ENCODE measurements around the gene CCNB3. TPM values are rescaled to one million over a fixed set of nuclear protein-coding genes. Genes with fewer than 3 reads are reported as not detected.
"Not testable (repeated sequence)": the region's sequence is repeated elsewhere in the genome, so short reads cannot be mapped to it uniquely, and the experiment has no call there.

The CCNB3 gene
- 2.3 TPM for polyA plus RNA-seq (ENCODE audit: insufficient read length)

- DNase-seq (ENCODE audit: low read depth), result peak; percentile 55
These were observed at the start of gene CCNB3 for GRCh38 chrX:50204364-50204899. TSS of gene CCNB3 (plus strand) at chrX:50204765. CDS start at chrX:50285164, 80,399 bp downstream.

- DNase-seq (ENCODE audit: low read depth), result no peak
These were observed 46.9 kb upstream of the CCNB3 start for GRCh38 chrX:50157545-50158135.

DNA sequence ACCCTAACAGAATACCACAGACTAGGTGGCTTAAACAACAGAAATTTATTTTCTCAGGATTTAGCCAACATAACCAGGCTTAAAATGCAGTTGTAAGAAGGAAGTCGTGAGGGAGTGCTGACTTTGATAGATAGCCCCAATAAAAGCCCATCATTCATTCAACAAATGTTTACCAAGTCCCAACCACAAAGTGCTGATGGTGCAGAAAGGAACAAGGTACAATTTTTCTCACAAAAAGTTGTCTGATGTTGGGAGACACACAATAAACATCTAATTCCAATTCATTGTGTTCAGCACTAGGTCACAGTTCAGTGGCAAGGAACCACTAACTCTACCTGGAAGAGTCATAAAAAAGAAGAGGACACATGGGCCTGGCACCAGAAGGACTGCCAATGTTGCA lies 46.0 kb upstream of the CCNB3 start:
- no peak for DNase-seq (ENCODE audit: low read depth)

GRCh38 chrX:50161127-50161526 lies 43.4 kb upstream of the CCNB3 start:
- DNase-seq (ENCODE audit: low read depth), result no peak

- DNase-seq (ENCODE audit: low read depth), result no peak
These were observed 38.8 kb upstream of the CCNB3 start for GRCh38 chrX:50165727-50166126.

- no peak for DNase-seq (ENCODE audit: low read depth)
These were observed 37.2 kb upstream of the CCNB3 start for GRCh38 chrX:50167366-50167765.

DNA sequence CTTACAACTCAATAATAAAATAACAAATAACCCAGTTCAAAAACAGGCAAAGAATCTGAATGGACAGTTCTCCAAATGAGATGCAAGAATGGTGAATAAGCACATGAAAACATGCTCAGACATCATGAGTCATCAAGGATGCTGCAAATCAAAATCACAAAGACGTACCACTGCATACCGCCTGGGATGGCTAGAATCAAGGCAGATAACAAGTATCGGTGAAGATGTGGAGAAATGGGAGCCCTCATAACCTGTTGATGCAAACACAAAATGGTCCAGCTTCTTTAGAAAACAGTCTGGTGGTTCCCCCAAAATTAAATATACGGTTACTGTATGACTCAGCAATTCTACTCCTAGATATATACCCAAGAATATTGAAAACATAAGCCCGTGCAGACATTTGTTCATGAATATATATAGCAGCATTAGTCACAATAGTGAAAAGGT lies 36.3 kb upstream of the CCNB3 start:
- DNase-seq (ENCODE audit: low read depth), result no peak

DNA sequence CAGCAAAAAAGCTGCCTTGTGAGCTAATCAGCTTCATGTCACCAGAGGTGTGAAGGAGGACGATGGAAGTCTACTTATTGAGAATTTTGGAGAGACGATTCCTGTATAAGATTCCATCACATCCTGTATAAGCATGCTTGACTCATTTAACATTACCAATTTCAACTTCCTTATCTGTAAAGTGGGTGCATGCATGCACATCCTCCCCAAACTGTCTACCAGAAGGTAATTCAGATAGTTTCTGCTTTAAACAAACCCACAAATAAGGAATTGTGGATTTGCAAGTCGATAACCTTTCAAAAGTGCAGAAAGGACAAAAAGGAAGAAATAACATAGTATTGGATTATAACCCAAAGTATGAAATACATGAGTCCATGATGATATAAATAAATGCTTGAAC lies 34.8 kb upstream of the CCNB3 start:
- no peak for DNase-seq (ENCODE audit: low read depth)

- no peak for DNase-seq (ENCODE audit: low read depth)
These were observed 24.3 kb upstream of the CCNB3 start for GRCh38 chrX:50180073-50180940.

DNA sequence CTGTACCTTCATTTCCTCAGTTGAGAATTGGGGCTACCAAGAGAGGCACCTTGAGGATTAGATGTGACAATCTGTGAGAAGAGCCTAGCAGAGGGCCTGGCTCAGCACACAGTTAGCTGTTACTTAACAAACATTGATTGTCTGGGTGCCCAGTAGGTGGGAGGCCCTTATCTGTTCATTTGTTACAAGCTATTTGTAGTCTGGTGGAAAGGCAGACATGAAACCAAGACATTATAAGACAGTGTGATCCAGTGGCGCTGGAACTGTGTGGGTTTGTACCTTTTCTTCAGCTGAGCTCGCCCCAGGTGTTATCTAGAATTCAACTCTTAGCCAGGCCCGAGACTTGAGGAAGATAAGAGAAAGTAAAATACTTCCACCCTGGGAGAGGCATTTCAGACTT lies 20.7 kb upstream of the CCNB3 start:
- DNase-seq (ENCODE audit: low read depth), result no peak

DNA sequence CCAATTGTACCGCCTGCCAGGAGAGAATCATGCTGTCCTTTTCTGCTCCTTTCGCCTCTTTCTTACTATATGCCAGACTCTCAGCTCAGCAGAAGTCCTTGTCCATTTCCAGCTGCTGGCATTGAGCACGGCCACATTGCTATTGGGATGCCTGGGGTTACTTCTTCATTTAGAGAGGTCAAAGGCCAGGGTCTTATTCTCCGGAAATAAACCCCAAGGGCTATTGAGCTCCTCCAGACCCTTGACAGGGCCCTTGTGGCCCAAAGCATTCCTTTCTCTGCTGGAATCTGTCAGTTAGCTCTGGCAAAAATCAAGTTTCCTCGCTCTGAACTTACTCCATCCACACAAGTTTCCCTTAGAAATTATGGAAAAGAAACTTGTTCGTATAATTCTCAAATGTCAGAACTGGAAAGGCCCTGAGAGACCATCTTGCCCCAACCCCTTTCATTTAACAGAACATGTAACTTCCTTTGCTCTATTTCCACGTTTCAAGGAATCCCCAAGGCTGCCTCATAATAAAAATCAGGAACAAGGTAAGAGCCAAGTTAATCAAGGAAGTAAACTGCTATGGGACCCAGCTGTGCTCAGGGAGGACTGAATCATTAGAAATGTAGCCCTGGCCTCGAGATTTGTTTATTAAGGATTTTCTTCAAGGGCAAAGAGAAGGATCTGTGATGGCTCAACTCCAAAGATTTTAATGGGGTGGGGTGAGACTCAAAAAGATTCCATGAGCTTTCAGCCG lies 15.5 kb upstream of the CCNB3 start:
- DNase-seq (ENCODE audit: low read depth), result no peak

DNA sequence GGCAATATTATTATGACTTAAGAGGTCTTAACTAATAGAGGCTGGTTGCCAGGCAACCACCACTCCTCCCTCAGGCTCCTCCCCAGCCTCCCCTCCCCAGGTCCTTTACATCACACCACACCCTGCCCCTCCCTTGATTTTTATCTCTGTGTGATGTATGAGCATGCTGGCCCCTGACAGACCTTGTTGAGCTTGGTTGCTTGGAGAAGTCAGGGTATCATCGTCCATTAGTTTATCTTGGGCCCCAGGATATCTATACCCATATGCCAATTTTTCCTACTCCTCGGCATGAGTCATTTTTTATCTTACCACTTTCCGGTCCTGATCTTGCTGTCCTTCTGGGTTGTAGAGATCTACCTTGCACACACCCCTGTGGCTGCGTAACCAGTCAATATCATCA lies 6.2 kb upstream of the CCNB3 start:
- no peak for DNase-seq (ENCODE audit: low read depth)

GRCh38 chrX:50200907-50201306 lies 3.7 kb upstream of the CCNB3 start, which contains the start of gene AKAP4:
TSS of gene AKAP4 (minus strand) at chrX:50201007. CDS start at chrX:50200889, 118 bp downstream.
- DNase-seq (ENCODE audit: low read depth), result no peak

DNA sequence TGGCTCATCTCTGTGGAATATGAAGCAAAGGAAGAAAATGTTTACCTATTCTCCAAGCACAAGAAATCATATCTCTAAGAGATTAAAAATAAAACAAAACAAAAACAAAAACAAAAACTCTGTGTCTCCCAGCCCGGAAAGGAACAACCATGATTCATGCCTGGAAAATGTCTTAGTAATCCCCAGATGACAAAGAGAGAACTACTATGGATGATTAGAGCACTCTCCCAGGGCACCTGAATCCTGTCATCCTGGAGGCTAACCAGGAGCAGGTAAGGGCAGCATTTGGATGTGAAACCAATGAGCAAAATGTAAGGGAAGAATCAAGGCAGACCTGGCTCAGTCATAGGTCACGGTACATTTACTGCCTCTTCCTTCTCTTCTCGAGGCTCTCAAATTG lies 2.0 kb upstream of the CCNB3 start:
- no peak for DNase-seq (ENCODE audit: low read depth)

- no peak for DNase-seq (ENCODE audit: low read depth)
These were observed 2.2 kb downstream of the CCNB3 start for GRCh38 chrX:50206753-50207152.

DNA sequence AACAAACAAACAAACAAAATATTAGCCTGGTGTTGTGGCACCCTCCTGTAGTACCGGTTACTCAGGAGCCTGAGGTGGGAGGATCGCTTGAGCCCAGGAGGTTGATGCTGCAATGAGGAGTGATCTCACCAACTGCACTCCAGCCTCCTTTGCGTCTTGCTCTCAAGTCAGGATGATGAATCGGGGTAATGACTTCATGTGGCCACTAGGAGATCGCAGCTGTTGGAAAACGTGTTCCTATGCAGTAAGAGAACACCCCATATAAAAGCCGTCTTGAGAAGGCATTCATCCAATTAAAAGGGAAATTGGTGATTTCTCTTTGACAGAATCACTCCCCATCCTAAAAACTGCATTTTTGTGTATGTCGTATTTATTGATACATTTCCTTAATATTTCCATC lies 6.9 kb downstream of the CCNB3 start:
- DNase-seq (ENCODE audit: low read depth), result no peak

GRCh38 chrX:50281253-50281652 lies 76.7 kb downstream of the CCNB3 start:
- no peak for DNase-seq (ENCODE audit: low read depth)

DNA sequence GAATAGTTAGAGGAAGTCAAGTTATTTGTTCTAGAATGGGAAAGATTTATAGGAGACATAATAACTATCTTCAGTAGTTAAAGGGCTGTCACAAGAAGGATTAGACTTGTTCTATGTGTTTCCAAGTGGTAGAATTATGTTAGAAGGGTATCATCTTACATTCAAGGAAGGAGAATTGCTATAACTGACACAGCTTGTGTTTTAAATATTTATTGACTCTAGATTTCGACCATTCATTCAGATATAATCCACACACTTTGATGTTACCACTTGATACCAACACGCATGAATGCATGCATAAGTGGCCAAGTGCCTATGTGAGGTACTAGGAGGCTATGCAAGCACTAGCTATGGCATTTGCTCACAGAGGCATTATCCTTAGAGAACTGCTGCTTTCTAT lies 122.7 kb downstream of the CCNB3 start:
- DNase-seq (ENCODE audit: low read depth), result no peak

GRCh38 chrX:50332668-50333067 lies 128.1 kb downstream of the CCNB3 start:
- not testable (repeated sequence) for DNase-seq (ENCODE audit: low read depth)

DNA sequence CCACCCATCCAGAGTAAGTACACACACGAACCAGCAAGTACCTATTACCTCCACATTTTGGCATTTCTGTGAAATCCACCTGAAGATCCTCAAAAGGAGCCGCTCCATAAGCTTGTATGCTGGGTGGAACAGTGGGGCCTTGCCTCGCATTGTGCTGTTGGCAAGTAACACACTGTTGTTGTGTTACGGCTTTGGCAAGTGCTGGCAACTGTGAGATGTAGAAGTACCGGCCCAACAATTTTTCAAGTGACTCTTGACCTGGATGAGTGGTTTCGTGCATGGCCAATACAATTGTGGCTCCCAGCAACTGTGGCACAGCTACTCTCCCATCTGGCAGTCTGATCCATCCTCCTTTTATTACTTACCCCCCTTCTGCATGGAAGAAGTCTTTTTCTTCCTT lies 128.7 kb downstream of the CCNB3 start:
- DNase-seq (ENCODE audit: low read depth), result no peak

GRCh38 chrX:50343917-50344316 lies 139.4 kb downstream of the CCNB3 start:
- no peak for DNase-seq (ENCODE audit: low read depth)

DNA sequence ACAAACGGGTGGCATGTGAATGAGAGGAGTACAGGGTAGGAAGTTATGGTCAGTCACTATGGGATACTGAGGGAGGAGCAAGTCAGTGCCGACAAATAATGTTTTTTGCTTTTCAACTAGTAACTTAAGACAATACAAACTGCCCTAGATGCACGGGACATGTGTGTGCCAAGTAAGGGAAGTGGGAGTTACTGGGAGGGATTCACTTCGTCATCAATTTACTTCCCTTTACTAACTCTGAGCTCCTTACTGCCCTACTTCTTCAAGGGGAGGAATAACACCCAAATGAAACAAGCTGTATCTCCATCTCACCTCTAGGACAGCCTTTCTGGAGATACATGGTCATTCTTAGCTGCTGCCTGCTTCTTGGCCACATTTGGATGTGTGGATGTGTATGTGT lies 168.4 kb downstream of the CCNB3 start:
- no peak for DNase-seq (ENCODE audit: low read depth)

All from forelimb muscle (tissue), 1 donor.